IMR-90 (cell line): ENCODE data around the gene MBOAT2. TPM values are rescaled to one million over a fixed set of nuclear protein-coding genes. Genes with fewer than 3 reads are reported as not detected.

Experiments
- ATAC-seq: fragments of 200-7000 bp; cut with Tn5 transposase; 2 replicates; pipeline ENCODE4 v1.9.1; 2020; ENCODE audit warnings: low read depth, mild to moderate bottlenecking, moderate library complexity
- BruUV-seq: library from RNA; stranded (reverse); fragments of 400-500 nt; replicated peaks from 2 replicates; lab custom pipeline; 2021; lab: Mats Ljungman, UMichigan
- CTCF ChIA-PET: fragments of 300-600 bp; formaldehyde crosslinking; extraction: SDS; loops from one replicate; lab custom pipeline; 2021; ENCODE audit warnings: antibody characterized with exemption; lab: Yijun Ruan, JAX
- POLR2A ChIA-PET: fragments of 300-600 bp; sonication (Branson Sonifier 250); formaldehyde crosslinking; loops from one replicate; lab custom pipeline; 2022; ENCODE audit warnings: antibody characterized with exemption; ENCODE audit not compliant: unreplicated experiment; lab: Charles Lee
- DNase-seq: peaks from one replicate; pipeline ENCODE4 v3.0.0; 2013
- H2AFZ ChIP-seq: replicated peaks from 2 replicates; pipeline ENCODE3; 2013; ENCODE audit warnings: low read length, mild to moderate bottlenecking; ENCODE audit not compliant: poor library complexity
- H2AK5ac ChIP-seq: 2 replicates; pipeline ENCODE4 v1.6.1; 2013; ENCODE audit warnings: low read depth, low read length, inconsistent platforms
- H2AK9ac ChIP-seq: replicated peaks from 2 replicates; pipeline ENCODE3; 2013; ENCODE audit warnings: mild to moderate bottlenecking, low read depth, low read length, moderate library complexity; ENCODE audit not compliant: poor library complexity
- H2BK120ac ChIP-seq: 2 replicates; pipeline ENCODE4 v1.6.1; 2013; ENCODE audit warnings: low read depth, low read length, inconsistent platforms
- H2BK15ac ChIP-seq: 3 replicates; pipeline ENCODE4 v1.6.1; 2013; ENCODE audit warnings: low read depth, low read length, inconsistent platforms
- H2BK20ac ChIP-seq: 2 replicates; pipeline ENCODE4 v1.6.1; 2013; ENCODE audit warnings: low read depth, mild to moderate bottlenecking, inconsistent platforms, low read length, moderate library complexity
- H2BK5ac ChIP-seq: 2 replicates; pipeline ENCODE4 v1.6.1; 2013; ENCODE audit warnings: mild to moderate bottlenecking, low read depth, low read length, inconsistent platforms; ENCODE audit not compliant: poor library complexity, severe bottlenecking
- H3K14ac ChIP-seq: replicated peaks from 2 replicates; pipeline ENCODE4 v1.6.1; 2013; ENCODE audit warnings: low read depth, low read length, inconsistent platforms
- H3K18ac ChIP-seq: 2 replicates; pipeline ENCODE4 v1.6.1; 2013; ENCODE audit warnings: low read depth, low read length, control low read depth
- H3K23ac ChIP-seq: 2 replicates; pipeline ENCODE4 v1.6.1; 2013; ENCODE audit warnings: low read depth, low read length, inconsistent platforms
- H3K27ac ChIP-seq: 2 replicates; pipeline ENCODE4 v1.5.1; 2013; ENCODE audit warnings: mild to moderate bottlenecking, control low read depth, low read length; ENCODE audit not compliant: insufficient read depth
- H3K27me3 ChIP-seq: 2 replicates; pipeline ENCODE4 v1.6.1; 2013; ENCODE audit warnings: low read length; ENCODE audit not compliant: control insufficient read depth, insufficient read depth
- H3K36me3 ChIP-seq: 2 replicates; pipeline ENCODE4 v1.6.1; 2013; ENCODE audit warnings: low read length, mixed read lengths; ENCODE audit not compliant: control insufficient read depth, insufficient read depth
- H3K4ac ChIP-seq: 2 replicates; pipeline ENCODE4 v1.6.1; 2013; ENCODE audit warnings: low read depth, low read length, inconsistent platforms
- H3K4me1 ChIP-seq: 2 replicates; pipeline ENCODE4 v1.6.1; 2013; ENCODE audit warnings: low read length, mixed read lengths; ENCODE audit not compliant: control insufficient read depth, insufficient read depth
- H3K4me2 ChIP-seq: 2 replicates; pipeline ENCODE4 v1.6.1; 2013; ENCODE audit warnings: low read depth, mild to moderate bottlenecking, control low read depth, low read length, moderate library complexity
- H3K4me3 ChIP-seq: 2 replicates; pipeline ENCODE4 v1.5.1; 2013; ENCODE audit warnings: low read depth, mild to moderate bottlenecking, control low read depth, low read length, moderate library complexity; ENCODE audit not compliant: insufficient read depth
- H3K56ac ChIP-seq: 2 replicates; pipeline ENCODE4 v1.6.1; 2013; ENCODE audit warnings: low read length, inconsistent platforms; ENCODE audit not compliant: insufficient read depth; ENCODE audit errors: extremely low read depth
- H3K79me1 ChIP-seq, 2 experiments: 2 replicates each; pipeline ENCODE4 v1.6.1; 2013; ENCODE audit warnings: low read length in 2 of 2, inconsistent platforms in 1 of 2, low read depth in 1 of 2
- H3K9ac ChIP-seq: 2 replicates; pipeline ENCODE4 v1.6.1; 2013; ENCODE audit warnings: low read depth, low read length, control low read depth
- H3K9me1 ChIP-seq: 2 replicates; pipeline ENCODE4 v1.6.1; 2013; ENCODE audit warnings: low read length, inconsistent platforms; ENCODE audit not compliant: insufficient read depth
- H3K9me3 ChIP-seq: 2 replicates; pipeline ENCODE4 v1.6.1; 2013; ENCODE audit warnings: low read length; ENCODE audit not compliant: control insufficient read depth, insufficient read depth
- H4K20me1 ChIP-seq: 2 replicates; pipeline ENCODE4 v1.6.1; 2013; ENCODE audit warnings: low read length, inconsistent platforms; ENCODE audit not compliant: insufficient read depth
- H4K5ac ChIP-seq: 2 replicates; pipeline ENCODE4 v1.6.1; 2013; ENCODE audit warnings: mild to moderate bottlenecking, low read depth, low read length, control low read depth
- H4K8ac ChIP-seq, 2 experiments: 2 replicates each; pipeline ENCODE4 v1.6.1; 2013; ENCODE audit warnings: low read depth in 2 of 2, low read length in 2 of 2, control low read depth in 1 of 2, inconsistent platforms in 1 of 2
- H4K91ac ChIP-seq: 2 replicates; pipeline ENCODE4 v1.6.1; 2013; ENCODE audit warnings: low read depth, low read length, inconsistent platforms; ENCODE audit not compliant: insufficient read depth
- BHLHE40 ChIP-seq: fragments of 150-350 bp; IDR thresholded peaks from 2 replicates; pipeline ENCODE4 v1.6.1; 2016; ENCODE audit warnings: mild to moderate bottlenecking, low read depth, low read length
- CEBPB ChIP-seq: IDR thresholded peaks from 2 replicates; pipeline ENCODE4 v1.6.1; 2012; ENCODE audit warnings: low read depth, low read length, improper control_type of control experiment
- CHD1 ChIP-seq: IDR thresholded peaks from 2 replicates; pipeline ENCODE4 v1.6.1; 2012; ENCODE audit warnings: low read depth, low read length, improper control_type of control experiment
- CTCF ChIP-seq: conservative IDR thresholded peaks from 2 replicates; pipeline ENCODE4 v1.5.1; 2012; ENCODE audit warnings: mild to moderate bottlenecking, low read depth, low read length, improper control_type of control experiment
- FOS ChIP-seq: fragments of 150-350 bp; IDR thresholded peaks from 2 replicates; pipeline ENCODE4 v1.6.1; 2016; ENCODE audit warnings: low read depth, low read length
- MAZ ChIP-seq: IDR thresholded peaks from 2 replicates; pipeline ENCODE4 v1.6.1; 2012; ENCODE audit warnings: low read depth, mild to moderate bottlenecking, low read length, improper control_type of control experiment, moderate library complexity, borderline replicate concordance
- MXI1 ChIP-seq: IDR thresholded peaks from 2 replicates; pipeline ENCODE4 v1.6.1; 2012; ENCODE audit warnings: low read depth, mild to moderate bottlenecking, low read length, moderate library complexity, borderline replicate concordance
- NFE2L2 ChIP-seq: fragments of 150-350 bp; IDR thresholded peaks from 2 replicates; pipeline ENCODE4 v1.6.1; 2016; ENCODE audit warnings: low read depth, mild to moderate bottlenecking, low read length
- POLR2A ChIP-seq: IDR thresholded peaks from 2 replicates; pipeline ENCODE4 v1.6.1; 2012; ENCODE audit warnings: mild to moderate bottlenecking, low read depth, low read length
- RAD21 ChIP-seq: IDR thresholded peaks from 2 replicates; pipeline ENCODE4 v1.6.1; 2012; ENCODE audit warnings: low read length, improper control_type of control experiment
- RCOR1 ChIP-seq: IDR thresholded peaks from 2 replicates; pipeline ENCODE4 v1.6.1; 2012; ENCODE audit warnings: mild to moderate bottlenecking, low read length, improper control_type of control experiment; ENCODE audit not compliant: insufficient replicate concordance
- RFX5 ChIP-seq: IDR thresholded peaks from 2 replicates; pipeline ENCODE4 v1.8.0; 2012; ENCODE audit warnings: low read depth, mild to moderate bottlenecking, low read length, moderate library complexity
- USF2 ChIP-seq: fragments of 150-350 bp; IDR thresholded peaks from 2 replicates; pipeline ENCODE4 v1.6.1; 2017; ENCODE audit warnings: mild to moderate bottlenecking, antibody characterized with exemption, low read length, low read depth
- WGBS, 2 experiments: methylation state at CpG; one replicate each; pipeline versions ENCODE4 v1.1.5 to v1.1.7; 2013; ENCODE audit warnings: missing lambda C conversion rate in 2 of 2; ENCODE audit not compliant: insufficient read length in 1 of 2; ENCODE audit errors: extremely low coverage in 2 of 2; 5-methylcytosine and 5-hydroxymethylcytosine counted together
- dilution Hi-C: fragments of 300-500 bp; cut with HindIII; formaldehyde crosslinking; loops from one replicate; pipeline ENCODE4 v1.14.3; 2018; ENCODE audit warnings: low sequenced_read_pairs; ENCODE audit not compliant: unreplicated experiment
- in situ Hi-C: fragments of 300-500 bp; cut with MboI; formaldehyde crosslinking; loops from 3 replicates; pipeline ENCODE4 v1.14.3; 2019; ENCODE audit warnings: low sequenced_read_pairs, inconsistent platforms, mixed read lengths
- intact Hi-C: fragments of 100-400 bp; cut with micrococcal nuclease; formaldehyde crosslinking; loops from 2 replicates; pipeline ENCODE4 v1.10.0; 2022
- polyA plus RNA-seq, 3 experiments: library from polyadenylated mRNA; depleted of rRNA; stranded (reverse); fragments of >200 nt; gene quantifications; 2 replicates each; pipeline ENCODE4 v1.2.3, GENCODE V29; 2012; ENCODE audit warnings: low replicate concordance in 1 of 3
- total RNA-seq: library from RNA; depleted of rRNA; stranded (reverse); fragments of >200 nt; gene quantifications from 2 replicates; pipeline ENCODE4 v1.2.3, GENCODE V29; 2012
- TF ChIP-seq, protein P1 (sequence below): fragments of 150-350 bp; IDR thresholded peaks from 2 replicates; pipeline ENCODE4 v1.6.1; 2016; ENCODE audit warnings: low read depth, mild to moderate bottlenecking, low read length, moderate library complexity, borderline replicate concordance

MBOAT2 gene
- total and polyA plus RNA-seq, 2 of the 4 experiments (the other 2 are of a cell fraction) = 33.9 to 102 TPM

- Histone ChIP-seq H3K4ac (no peak overlapping the region), H2BK20ac (no peak overlapping the region), H3K56ac (no peak overlapping the region), H3K4me3 (no peak overlapping the region), H3K9me3 (no peaks in the 10 kb centered on the region), H3K79me1 (peaks cover 37 to 75% of the 10 kb centered on the region in 2 experiments), H2BK15ac (no peak overlapping the region), H3K14ac (no peak overlapping the region), H3K4me2 (no peak overlapping the region), H3K9ac (no peak overlapping the region), H3K27me3 (no peaks in the 10 kb centered on the region), H4K5ac (no peak overlapping the region), H4K20me1 (peaks cover 12% of the 10 kb centered on the region), H3K9me1 (peaks cover 12% of the 10 kb centered on the region), H3K27ac (no peak overlapping the region), H2BK120ac (no peak overlapping the region), H2AFZ (no peak overlapping the region), H3K36me3 (no peaks in the 10 kb centered on the region), H2AK5ac (no peak overlapping the region), H2AK9ac (no peak overlapping the region), H3K23ac (no peak overlapping the region), H4K91ac (no peak overlapping the region), H4K8ac (no peak overlapping the region), H2BK5ac (no peak overlapping the region), H3K18ac (no peak overlapping the region), H3K4me1 (peaks cover 3% of the 10 kb centered on the region; the same call in 1 of the 2 replicates)
- no peak for TF ChIP-seq RFX5
- TF ChIP-seq RAD21 = no peak
- TF ChIP-seq BHLHE40 = no peak
- TF ChIP-seq MXI1 = no peak
- no peak for TF ChIP-seq CTCF
- TF ChIP-seq RCOR1 = no peak
- TF ChIP-seq CEBPB = no peak
- TF ChIP-seq CHD1 = no peak
- TF ChIP-seq, protein P1, sequence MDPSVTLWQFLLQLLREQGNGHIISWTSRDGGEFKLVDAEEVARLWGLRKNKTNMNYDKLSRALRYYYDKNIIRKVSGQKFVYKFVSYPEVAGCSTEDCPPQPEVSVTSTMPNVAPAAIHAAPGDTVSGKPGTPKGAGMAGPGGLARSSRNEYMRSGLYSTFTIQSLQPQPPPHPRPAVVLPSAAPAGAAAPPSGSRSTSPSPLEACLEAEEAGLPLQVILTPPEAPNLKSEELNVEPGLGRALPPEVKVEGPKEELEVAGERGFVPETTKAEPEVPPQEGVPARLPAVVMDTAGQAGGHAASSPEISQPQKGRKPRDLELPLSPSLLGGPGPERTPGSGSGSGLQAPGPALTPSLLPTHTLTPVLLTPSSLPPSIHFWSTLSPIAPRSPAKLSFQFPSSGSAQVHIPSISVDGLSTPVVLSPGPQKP = no peak
- TF ChIP-seq MAZ = no peak
- no peak for TF ChIP-seq POLR2A
- TF ChIP-seq NFE2L2 = no peak
- TF ChIP-seq USF2 = no peak
- TF ChIP-seq FOS = no peak
- ChIA-PET POLR2A (no interaction called here), CTCF (no interaction called here)
- in situ Hi-C loops (no loop called here), dilution Hi-C loops (no loop called here), intact Hi-C loops (no loop called here)
- DNase-seq = no peak
- ATAC-seq = no peak
- BruUV-seq = no TSS peak
- WGBS, 2 experiments = 25% methylated on average over 1 of the region's 3 CpGs; no CpG with 5 or more reads in 1 of the 2 experiments
Observed at GRCh38 chr2:8999102-8999446, 4.4 kb downstream of the MBOAT2 start.
